ENCODE data around the gene MS4A14. TPM values are rescaled to one million over a fixed set of nuclear protein-coding genes. Genes with fewer than 3 reads are reported as not detected.

Gene MS4A14
- total RNA-seq, 2 donors from 2014 or later, result 0.23 to 6.1 TPM

DNA sequence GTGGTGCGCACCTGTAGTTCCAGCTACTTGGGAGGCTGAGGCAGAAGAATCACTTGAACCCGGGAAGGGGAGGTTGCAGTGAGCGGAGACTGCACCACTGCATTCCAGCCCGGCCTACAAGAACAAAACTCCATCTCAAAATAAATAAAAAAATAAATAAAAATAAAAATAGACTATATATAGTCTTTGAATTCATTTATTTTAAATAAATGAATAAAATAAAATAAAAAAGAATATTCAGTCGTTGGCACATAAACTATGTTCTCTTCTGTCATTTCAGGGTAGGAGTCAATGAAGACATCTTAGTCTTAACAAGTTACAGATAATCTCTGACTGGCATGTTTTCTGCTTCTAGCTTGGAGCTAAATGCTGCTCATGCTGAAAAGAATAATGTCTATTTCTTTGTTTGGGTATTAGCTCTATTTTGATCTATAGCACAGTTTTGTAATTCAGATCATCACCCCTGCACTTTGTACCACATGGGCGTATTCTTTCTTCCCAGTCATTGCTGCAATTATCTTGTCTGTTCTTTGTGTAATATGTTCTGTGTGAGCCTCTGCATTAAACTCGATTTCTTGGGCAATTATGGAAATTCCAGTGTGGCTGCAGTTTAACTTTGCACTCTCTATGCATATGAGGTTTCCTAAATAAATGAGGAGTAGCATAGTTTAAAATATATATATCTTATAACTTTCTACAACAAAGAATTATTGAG is 1.4 kb upstream of the MS4A14 start:
- Histone ChIP-seq H3K9me3 (no peaks in the 10 kb centered on the region), H3K27ac (no peak overlapping the region), H3K4me3 (no peak overlapping the region), H3K27me3 (replicated peaks; ENCODE audit: insufficient read depth) (no peaks in the 10 kb centered on the region), H3K36me3 (no peaks in the 10 kb centered on the region), H3K4me1 (replicated peaks) (no peaks in the 10 kb centered on the region)
- 88% methylated on average over 7 of the region's 7 CpGs for WGBS
- DNase-seq (ENCODE audit: low spot score), result no peak
- intact Hi-C loops (cut with DNase I), result no loop called here
- TF ChIP-seq POLR2AphosphoS5 (IDR thresholded peaks at IDR 0.05), result no peak
- no peak for TF ChIP-seq POLR2A (IDR thresholded peaks at IDR 0.05)
- TF ChIP-seq, protein P1, sequence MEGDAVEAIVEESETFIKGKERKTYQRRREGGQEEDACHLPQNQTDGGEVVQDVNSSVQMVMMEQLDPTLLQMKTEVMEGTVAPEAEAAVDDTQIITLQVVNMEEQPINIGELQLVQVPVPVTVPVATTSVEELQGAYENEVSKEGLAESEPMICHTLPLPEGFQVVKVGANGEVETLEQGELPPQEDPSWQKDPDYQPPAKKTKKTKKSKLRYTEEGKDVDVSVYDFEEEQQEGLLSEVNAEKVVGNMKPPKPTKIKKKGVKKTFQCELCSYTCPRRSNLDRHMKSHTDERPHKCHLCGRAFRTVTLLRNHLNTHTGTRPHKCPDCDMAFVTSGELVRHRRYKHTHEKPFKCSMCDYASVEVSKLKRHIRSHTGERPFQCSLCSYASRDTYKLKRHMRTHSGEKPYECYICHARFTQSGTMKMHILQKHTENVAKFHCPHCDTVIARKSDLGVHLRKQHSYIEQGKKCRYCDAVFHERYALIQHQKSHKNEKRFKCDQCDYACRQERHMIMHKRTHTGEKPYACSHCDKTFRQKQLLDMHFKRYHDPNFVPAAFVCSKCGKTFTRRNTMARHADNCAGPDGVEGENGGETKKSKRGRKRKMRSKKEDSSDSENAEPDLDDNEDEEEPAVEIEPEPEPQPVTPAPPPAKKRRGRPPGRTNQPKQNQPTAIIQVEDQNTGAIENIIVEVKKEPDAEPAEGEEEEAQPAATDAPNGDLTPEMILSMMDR (IDR thresholded peaks at IDR 0.05), result no peak

GRCh38 chr11:60396799-60397198 is 540 bp downstream of the MS4A14 start:
- DNase-seq (ENCODE audit: low spot score), result no peak
- Histone ChIP-seq H3K4me3 (no peak overlapping the region), H3K9me3 (no peaks in the 10 kb centered on the region), H3K36me3 (no peaks in the 10 kb centered on the region), H3K27ac (no peak overlapping the region), H3K27me3 (replicated peaks; ENCODE audit: insufficient read depth) (no peaks in the 10 kb centered on the region), H3K4me1 (replicated peaks) (no peaks in the 10 kb centered on the region)
- intact Hi-C loops (cut with DNase I), result no loop called here
- TF ChIP-seq, protein P1 (IDR thresholded peaks at IDR 0.05), result no peak
- no peak for TF ChIP-seq POLR2A (IDR thresholded peaks at IDR 0.05)
- no peak for TF ChIP-seq POLR2AphosphoS5 (IDR thresholded peaks at IDR 0.05)
- 18% methylated on average over 1 of the region's 1 CpG for WGBS

DNA sequence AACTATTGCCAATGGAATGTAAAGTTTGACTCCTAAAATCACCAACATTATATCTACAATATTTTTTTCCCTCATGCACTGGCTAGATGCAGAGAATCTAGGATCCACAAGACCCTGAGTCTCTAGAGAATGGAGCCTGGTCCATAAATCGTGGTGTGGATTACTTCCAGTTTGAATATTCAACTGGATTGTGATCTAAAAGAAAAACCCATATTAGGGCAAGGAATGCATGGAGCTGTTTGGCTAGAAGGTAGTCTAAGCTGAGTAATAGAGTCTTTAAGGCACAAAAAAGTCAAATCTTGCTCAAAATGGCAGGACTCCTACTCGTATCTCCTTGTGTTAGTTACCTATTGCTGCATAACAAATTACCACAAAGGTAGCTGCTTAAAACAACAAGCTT is 23.8 kb downstream of the MS4A14 start:
- TF ChIP-seq, protein P1 (IDR thresholded peaks at IDR 0.05), result no peak
- TF ChIP-seq POLR2AphosphoS5 (IDR thresholded peaks at IDR 0.05) (no peak), POLR2A (IDR thresholded peaks at IDR 0.05) (no peak)
- Histone ChIP-seq H3K9me3 (no peaks in the 10 kb centered on the region), H3K4me3 (no peak overlapping the region), H3K4me1 (replicated peaks) (no peaks in the 10 kb centered on the region), H3K27ac (no peak overlapping the region), H3K36me3 (no peaks in the 10 kb centered on the region), H3K27me3 (replicated peaks; ENCODE audit: insufficient read depth) (no peaks in the 10 kb centered on the region)
- no peak for DNase-seq (ENCODE audit: low spot score)
- 39% methylated on average over 2 of the region's 2 CpGs for WGBS
- intact Hi-C loops (cut with DNase I), result no loop called here

- no peak for DNase-seq (ENCODE audit: low spot score)
- Histone ChIP-seq H3K36me3 (no peaks in the 10 kb centered on the region), H3K4me1 (replicated peaks) (no peaks in the 10 kb centered on the region), H3K4me3 (no peak overlapping the region), H3K27me3 (replicated peaks; ENCODE audit: insufficient read depth) (no peaks in the 10 kb centered on the region), H3K27ac (no peak overlapping the region), H3K9me3 (no peaks in the 10 kb centered on the region)
- 88% methylated on average over 1 of the region's 1 CpG for WGBS
- intact Hi-C loops (cut with DNase I), result no loop called here
- no peak for TF ChIP-seq POLR2AphosphoS5 (IDR thresholded peaks at IDR 0.05)
- TF ChIP-seq POLR2A (IDR thresholded peaks at IDR 0.05), result no peak
- TF ChIP-seq, protein P1 (IDR thresholded peaks at IDR 0.05), result no peak
Observed at GRCh38 chr11:60422609-60423008, 26.4 kb downstream of the MS4A14 start.

DNA sequence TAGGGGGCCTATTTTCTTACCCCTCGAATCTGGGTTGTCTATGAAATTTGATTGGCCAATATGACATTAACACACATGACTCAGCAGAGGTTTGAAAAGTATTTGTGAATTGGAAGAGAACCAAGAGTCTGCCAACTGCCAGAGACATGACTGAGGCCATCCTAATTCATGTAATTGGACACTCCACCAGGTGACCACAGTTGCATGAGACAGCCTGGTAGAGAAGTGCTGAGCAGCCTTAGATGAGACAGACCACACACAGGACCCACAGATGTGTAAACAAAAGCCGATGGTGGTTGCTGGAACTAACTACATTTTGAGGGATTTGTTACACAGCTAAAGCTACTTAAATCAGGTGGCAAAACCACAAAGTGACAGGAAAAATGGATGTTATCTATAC is 32.3 kb downstream of the MS4A14 start:
- no peak for DNase-seq (ENCODE audit: low spot score)
- Histone ChIP-seq H3K27ac (no peak overlapping the region), H3K36me3 (no peaks in the 10 kb centered on the region), H3K4me3 (no peak overlapping the region), H3K9me3 (no peaks in the 10 kb centered on the region), H3K27me3 (replicated peaks; ENCODE audit: insufficient read depth) (no peaks in the 10 kb centered on the region), H3K4me1 (replicated peaks) (no peaks in the 10 kb centered on the region)
- WGBS, result 36% methylated on average over 2 of the region's 2 CpGs
- intact Hi-C loops (cut with DNase I), result no loop called here
- no peak for TF ChIP-seq POLR2AphosphoS5 (IDR thresholded peaks at IDR 0.05)
- TF ChIP-seq POLR2A (IDR thresholded peaks at IDR 0.05), result no peak
- TF ChIP-seq, protein P1 (IDR thresholded peaks at IDR 0.05), result no peak

Measured in prostate gland (tissue), 2 donors.